K562 (cell line): ENCODE data around the gene LILRA6. TPM values are rescaled to one million over a fixed set of nuclear protein-coding genes. Genes with fewer than 3 reads are reported as not detected.

Source experiments
- ARID3A ChIP-seq: IDR thresholded peaks from 2 replicates; pipeline ENCODE4 v1.6.1; 2012; ENCODE audit warnings: low read depth, low read length, improper control_type of control experiment, borderline replicate concordance
- CCAR2 ChIP-seq: fragments of 200-400 bp; formaldehyde crosslinking; IDR thresholded peaks from 2 replicates; pipeline ENCODE4 v1.6.1; 2017; ENCODE audit warnings: mild to moderate bottlenecking, low read depth, low read length
- CEBPB ChIP-seq: fragments of 450-650 bp; IDR thresholded peaks from 2 replicates; pipeline ENCODE4 v1.6.1; 2016; ENCODE audit warnings: missing genetic modification characterization, missing compliant biosample characterization
- ELF4 ChIP-seq: fragments of 450-650 bp; formaldehyde crosslinking; IDR thresholded peaks from 2 replicates; pipeline ENCODE4 v1.4.0; 2022; ENCODE audit warnings: missing genetic modification characterization
- ETV6 ChIP-seq, 3 experiments: fragments of 150-350 bp in 1 of 3; sonication (generic) in 1 of 3; formaldehyde crosslinking in 1 of 3; IDR thresholded peaks; 2 replicates each; pipeline versions ENCODE4 v1.6.1 to v1.8.0; 2014 to 2022; ENCODE audit warnings: borderline replicate concordance in 2 of 3, low read depth in 2 of 3, antibody characterized with exemption in 1 of 3, low read length in 1 of 3, mild to moderate bottlenecking in 1 of 3, missing genetic modification reagents in 1 of 3
- EZH2 ChIP-seq: IDR thresholded peaks from 2 replicates; pipeline ENCODE4 v1.6.1; 2012; ENCODE audit warnings: low read depth, mild to moderate bottlenecking, inconsistent platforms, low read length, borderline replicate concordance
- NONO ChIP-seq, 2 experiments: fragments of 200-400 bp in 1 of 2; fragments of 450-650 bp in 1 of 2; formaldehyde crosslinking in 1 of 2; IDR thresholded peaks; 2 replicates each; pipeline ENCODE4 v1.6.1; 2017; ENCODE audit warnings: low read depth in 2 of 2, mild to moderate bottlenecking in 2 of 2, moderate library complexity in 2 of 2, low read length in 1 of 2
- SIX5 ChIP-seq, 2 experiments: IDR thresholded peaks; 2 replicates each; pipeline ENCODE4 v1.6.1; 2011; ENCODE audit warnings: low read length in 2 of 2, borderline replicate concordance in 1 of 2, low read depth in 1 of 2, mild to moderate bottlenecking in 1 of 2, moderate library complexity in 1 of 2; ENCODE audit not compliant: insufficient read depth in 1 of 2
- SMAD3 ChIP-seq: fragments of 450-650 bp; formaldehyde crosslinking; conservative IDR thresholded peaks from 2 replicates; pipeline ENCODE4 v1.4.0; 2020; ENCODE audit warnings: mild to moderate bottlenecking
- SNIP1 ChIP-seq: fragments of 450-650 bp; IDR thresholded peaks from 2 replicates; pipeline ENCODE4 v1.7.1; 2017; ENCODE audit warnings: low read depth, mild to moderate bottlenecking
- ZBTB40 ChIP-seq, 2 experiments: fragments of 450-650 bp in 1 of 2; sonication (generic) in 1 of 2; formaldehyde crosslinking in 1 of 2; IDR thresholded peaks; 2 replicates each; pipeline versions ENCODE4 v1.7.1 to v1.9.0; 2016 to 2022; ENCODE audit warnings: inconsistent platforms in 1 of 2, mild to moderate bottlenecking in 1 of 2, missing genetic modification reagents in 1 of 2
- ZNF197 ChIP-seq: fragments of 200-800 bp; sonication (Bioruptor generic); IDR thresholded peaks from 2 replicates; pipeline ENCODE4 v1.6.1; 2016; ENCODE audit warnings: low read depth, missing genetic modification characterization, missing compliant biosample characterization
- ZNF280B ChIP-seq: fragments of 250-450 bp; sonication (Bioruptor Pico); IDR thresholded peaks from 2 replicates; pipeline ENCODE4 v1.5.1; 2021; ENCODE audit warnings: mild to moderate bottlenecking
- polyA plus RNA-seq, 8 experiments: library from polyadenylated mRNA; depleted of rRNA in 4 of 8; stranded (reverse) in 5 of 8; unstranded in 3 of 8; fragments of >200 nt; fragmentation: Nextera tagmentation in 2 of 8; fragmentation: Illumina TruSeq in 1 of 8; extraction: Ambion mirVana in 2 of 8; extraction: Trizol in 1 of 8; gene quantifications; 2 replicates each; pipeline versions ENCODE4 v1.2.1 to v1.2.3, GENCODE V29; 2011 to 2014; ENCODE audit warnings: inconsistent platforms in 1 of 8, missing spikeins in 1 of 8
- total RNA-seq, 7 experiments: library from RNA; depleted of rRNA in 6 of 7; stranded (reverse); fragments of >200 nt in 6 of 7; fragmentation: Illumina TruSeq in 2 of 7; extraction: Trizol in 2 of 7; gene quantifications; 2 replicates each; pipeline versions ENCODE4 v1.2.1 to v1.2.3, GENCODE V29; 2011 to 2021; ENCODE audit warnings: low replicate concordance in 1 of 7

The LILRA6 gene
- total and polyA plus RNA-seq, 9 of the 15 experiments (the other 6 are each of a cell fraction or from before 2014, with no cell fraction given), result 0.03 TPM; not detected in 8

GRCh38 chr19:54189145-54189734 lies 53.4 kb downstream of the LILRA6 start, which contains the start of gene MBOAT7 (continued):
- no peak for TF ChIP-seq ZNF280B
- peak; percentile 46 to 82; a peak in 1 of 4 replicates for TF ChIP-seq NONO (IDR thresholded peaks at IDR 0.05; ENCODE audit: low read depth in 2 of 2, low read length in 1 of 2)
- TF ChIP-seq SNIP1, result no peak
- TF ChIP-seq ARID3A, result no peak
- no peak for TF ChIP-seq SMAD3 (CRISPR knock-in tag)
- no peak for TF ChIP-seq ZNF197 (CRISPR knock-in tag)
- no peak for TF ChIP-seq SIX5 (IDR thresholded peaks at IDR 0.05; ENCODE audit: borderline replicate concordance in 1 of 2, insufficient read depth in 1 of 2, low read depth in 1 of 2, low read length in 2 of 2)
- TF ChIP-seq ZBTB40 (IDR thresholded peaks at IDR 0.05), result no peak
- TF ChIP-seq ZBTB40 (CRISPR knock-in tag; IDR thresholded peaks at IDR 0.05), result no peak
- TF ChIP-seq CCAR2, result no peak
- TF ChIP-seq CEBPB (tag), result no peak
- TF ChIP-seq ETV6 (IDR thresholded peaks at IDR 0.05; ENCODE audit: borderline replicate concordance in 1 of 2, low read depth in 2 of 2, low read length in 1 of 2), result no peak
- no peak for TF ChIP-seq ETV6 (CRISPR knock-in tag; IDR thresholded peaks at IDR 0.05; ENCODE audit: borderline replicate concordance)
- TF ChIP-seq ELF4, result no peak
- TF ChIP-seq EZH2, result no peak
